ENCODE results near the gene BMF. TPM values are rescaled to one million over a fixed set of nuclear protein-coding genes. Genes with fewer than 3 reads are reported as not detected.

Gene BMF
- total and polyA plus RNA-seq, 2 donors (not counting 3 experiments of a cell fraction or from before 2014, with no cell fraction given) = 8.6 to 9.8 TPM

DNA sequence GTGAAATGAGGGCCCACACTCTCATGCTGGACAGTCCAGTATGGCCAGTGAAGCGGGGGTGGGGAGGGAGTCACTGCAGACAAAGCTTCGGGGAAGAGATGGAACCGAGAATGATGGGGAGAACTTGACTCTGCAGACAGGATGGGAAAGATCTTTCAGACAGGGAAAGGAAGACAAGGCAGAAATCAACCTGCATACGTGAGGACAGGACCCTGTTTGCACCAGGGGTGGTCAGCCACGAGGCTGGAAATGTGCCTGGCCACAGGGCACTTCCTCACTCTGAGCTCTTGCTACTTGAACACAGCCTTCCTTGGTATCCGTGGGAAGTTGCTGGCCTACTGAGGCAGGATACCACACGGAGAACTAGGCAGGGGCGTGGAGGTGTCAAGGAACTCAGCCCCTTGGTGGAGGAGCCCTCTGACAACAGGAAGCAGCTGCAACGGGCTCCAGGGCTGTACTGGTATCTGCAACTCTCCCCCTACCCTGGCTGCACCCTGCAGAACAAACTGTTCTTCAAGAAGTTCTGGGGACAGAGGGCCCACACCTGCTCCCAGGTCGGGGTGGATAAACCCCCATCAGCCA lies 60.4 kb downstream of the BMF start:
- dilution Hi-C loops (cut with MboI; ENCODE audit: extremely low pct_ligation_motif_present, low sequenced_read_pairs) (no loop called here), intact Hi-C loops (cut with micrococcal nuclease) (loop anchor here (5.0 kb wide), 1 partner anchor 129 kb away; no protein-coding TSS in a partner anchor)
- DNase-seq (ENCODE audit: low read depth, low spot score) = peak; percentile 38
- H3K27ac ChIP-seq (ENCODE audit: insufficient read depth, low read depth, low read length) = peak overlapping the region; percentile 60
- no peak overlapping the region for H2AFZ ChIP-seq (ENCODE audit: low read depth, low read length)
- no peak overlapping the region for H3K4me3 ChIP-seq (replicated peaks in 1 of 3; ENCODE audit: insufficient read depth in 1 of 3, low read depth in 1 of 3, low read length in 3 of 3)
- no peak overlapping the region for H3K4me2 ChIP-seq (ENCODE audit: insufficient read depth, low read length)
- H3K9me3 ChIP-seq (replicated peaks; ENCODE audit: control insufficient read depth, insufficient read depth, low read length) = no peaks in the 10 kb centered on the region
- no peaks in the 10 kb centered on the region for H3K36me3 ChIP-seq (ENCODE audit: control insufficient read depth in 2 of 2, extremely low read depth in 1 of 2, insufficient read depth in 2 of 2, low read length in 2 of 2)
- peak; percentile 24 for FAIRE-seq
- H3K27me3 ChIP-seq (ENCODE audit: control insufficient read depth in 2 of 2, insufficient read depth in 2 of 2, low read length in 2 of 2) = peaks cover 0 to 3% of the 10 kb centered on the region in 2 experiments
- BruUV-seq (replicated peaks) = no TSS peak
- H3K9ac ChIP-seq (replicated peaks; ENCODE audit: extremely low read depth, insufficient read depth, low read length) = peak overlapping the region; percentile 23
- CTCF ChIA-PET = interaction anchor here (1.0 to 7.3 kb wide), 11 partner anchors 29 to 231 kb away, joined by 3 to 169 read pairs (median 5); no protein-coding TSS in a partner anchor
- H3K4me1 ChIP-seq (ENCODE audit: control insufficient read depth, extremely low read depth, insufficient read depth, low read length) = peaks cover 25% of the 10 kb centered on the region
- no peaks in the 10 kb centered on the region for H3K9me1 ChIP-seq (replicated peaks; ENCODE audit: control insufficient read depth, extremely low read depth, insufficient read depth, low read length)
- no peaks in the 10 kb centered on the region for H3K79me2 ChIP-seq (ENCODE audit: control insufficient read depth, insufficient read depth, low read length)
- TF ChIP-seq POLR2A (IDR thresholded peaks at IDR 0.05; ENCODE audit: low read depth, low read length) (no peak), FOS (IDR thresholded peaks at IDR 0.05; ENCODE audit: borderline replicate concordance, insufficient read depth, low read length) (no peak), JUN (IDR thresholded peaks at IDR 0.05; ENCODE audit: borderline replicate concordance, insufficient read depth, insufficient read length, low read depth) (no peak)
- TF ChIP-seq, protein P1, sequence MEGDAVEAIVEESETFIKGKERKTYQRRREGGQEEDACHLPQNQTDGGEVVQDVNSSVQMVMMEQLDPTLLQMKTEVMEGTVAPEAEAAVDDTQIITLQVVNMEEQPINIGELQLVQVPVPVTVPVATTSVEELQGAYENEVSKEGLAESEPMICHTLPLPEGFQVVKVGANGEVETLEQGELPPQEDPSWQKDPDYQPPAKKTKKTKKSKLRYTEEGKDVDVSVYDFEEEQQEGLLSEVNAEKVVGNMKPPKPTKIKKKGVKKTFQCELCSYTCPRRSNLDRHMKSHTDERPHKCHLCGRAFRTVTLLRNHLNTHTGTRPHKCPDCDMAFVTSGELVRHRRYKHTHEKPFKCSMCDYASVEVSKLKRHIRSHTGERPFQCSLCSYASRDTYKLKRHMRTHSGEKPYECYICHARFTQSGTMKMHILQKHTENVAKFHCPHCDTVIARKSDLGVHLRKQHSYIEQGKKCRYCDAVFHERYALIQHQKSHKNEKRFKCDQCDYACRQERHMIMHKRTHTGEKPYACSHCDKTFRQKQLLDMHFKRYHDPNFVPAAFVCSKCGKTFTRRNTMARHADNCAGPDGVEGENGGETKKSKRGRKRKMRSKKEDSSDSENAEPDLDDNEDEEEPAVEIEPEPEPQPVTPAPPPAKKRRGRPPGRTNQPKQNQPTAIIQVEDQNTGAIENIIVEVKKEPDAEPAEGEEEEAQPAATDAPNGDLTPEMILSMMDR (IDR thresholded peaks at IDR 0.05; ENCODE audit: extremely low read depth in 1 of 2, insufficient read depth in 1 of 2, low read depth in 1 of 2, low read length in 2 of 2) = no peak
- no peaks in the 10 kb centered on the region for H4K20me1 ChIP-seq (replicated peaks; ENCODE audit: control insufficient read depth, extremely low read depth, insufficient read depth, low read length)
- POLR2A ChIA-PET = interaction anchor here (0.8 to 2.0 kb wide), 3 partner anchors 51 to 65 kb away, joined by 3 to 8 read pairs (median 4); no protein-coding TSS in a partner anchor

Data from endothelial cell of umbilical vein (primary cell).